GM12878 (cell line): ENCODE measurements around the gene DENND1A. TPM values are rescaled to one million over a fixed set of nuclear protein-coding genes. Genes with fewer than 3 reads are reported as not detected.

ENCODE experiments used
- ATAC-seq: fragments of 200-7000 bp; cut with Tn5 transposase; 3 replicates; pipeline ENCODE4 v1.9.1; 2020; ENCODE audit warnings: mild to moderate bottlenecking, moderate library complexity
- BruUV-seq: library from RNA; stranded (reverse); fragments of 400-500 nt; replicated peaks from 2 replicates; lab custom pipeline; 2021; lab: Mats Ljungman, UMichigan
- CTCF ChIA-PET: fragments of 300-600 bp; sonication (Branson Sonifier 250); formaldehyde crosslinking; extraction: SDS; loops from one replicate; lab custom pipeline; 2021; ENCODE audit warnings: inconsistent platforms; lab: Yijun Ruan, JAX
- POLR2A ChIA-PET: fragments of 350-600 bp; formaldehyde crosslinking; extraction: SDS; loops from one replicate; lab custom pipeline; 2021; ENCODE audit warnings: inconsistent platforms; lab: Charles Lee
- RAD21 ChIA-PET: fragments of 300-600 bp; sonication (Branson Sonifier 250); formaldehyde crosslinking; loops from one replicate; lab custom pipeline; 2023; ENCODE audit warnings: antibody characterized with exemption; ENCODE audit not compliant: unreplicated experiment; lab: Charles Lee
- SMC1A ChIA-PET: fragments of 300-600 bp; sonication (Branson Sonifier 250); formaldehyde crosslinking; loops from one replicate; lab custom pipeline; 2023; ENCODE audit not compliant: unreplicated experiment, uncharacterized antibody; lab: Charles Lee
- DNase-seq: peaks from one replicate; pipeline ENCODE4 v3.0.0-alpha.2; 2011; ENCODE audit warnings: low read depth, low spot score
- FAIRE-seq: peaks from 3 replicates; lab custom pipeline; 2011; peaks lifted over from hg19 to GRCh38; lab: Jason Lieb, UNC
- H2AFZ ChIP-seq: 2 replicates; pipeline ENCODE4 v1.6.0; 2011; ENCODE audit warnings: low read depth, low read length, control low read depth; ENCODE audit not compliant: control insufficient read depth
- H3K27ac ChIP-seq: 2 replicates; pipeline ENCODE4 v1.5.1; 2011; ENCODE audit warnings: control low read depth; ENCODE audit not compliant: control insufficient read depth, insufficient read depth
- H3K27me3 ChIP-seq, 2 experiments: replicated peaks in 1 of 2; 2 replicates each; pipeline versions ENCODE4 v1.6.0 to v1.6.1; 2011; ENCODE audit warnings: low read length in 1 of 2; ENCODE audit not compliant: control insufficient read depth in 2 of 2, insufficient read depth in 2 of 2
- H3K36me3 ChIP-seq, 2 experiments: 2 replicates each; pipeline ENCODE4 v1.5.1; 2011; ENCODE audit warnings: low read length in 1 of 2; ENCODE audit not compliant: control insufficient read depth in 2 of 2, insufficient read depth in 2 of 2
- H3K4me1 ChIP-seq: 2 replicates; pipeline ENCODE4 v1.6.1; 2011; ENCODE audit warnings: mild to moderate bottlenecking, low read length, moderate library complexity, mixed read lengths; ENCODE audit not compliant: control insufficient read depth, insufficient read depth
- H3K4me2 ChIP-seq: 2 replicates; pipeline ENCODE4 v1.6.0; 2011; ENCODE audit warnings: control low read depth; ENCODE audit not compliant: control insufficient read depth, insufficient read depth
- H3K4me3 ChIP-seq: fragments of 200-600 bp; sonication (generic); 2 replicates; pipeline ENCODE4 v1.5.1; 2016
- H3K79me2 ChIP-seq: 2 replicates; pipeline ENCODE4 v1.6.0; 2011; ENCODE audit warnings: low read length; ENCODE audit not compliant: control insufficient read depth, insufficient read depth
- H3K9ac ChIP-seq: 2 replicates; pipeline ENCODE4 v1.8.0; 2011; ENCODE audit warnings: low read length, control low read depth, mixed read lengths; ENCODE audit not compliant: control insufficient read depth, insufficient read depth
- H3K9me3 ChIP-seq: replicated peaks from 3 replicates; pipeline ENCODE4 v1.5.1; 2011; ENCODE audit warnings: mild to moderate bottlenecking, low read length; ENCODE audit not compliant: control insufficient read depth, insufficient read depth
- H4K20me1 ChIP-seq: 2 replicates; pipeline ENCODE4 v1.6.0; 2011; ENCODE audit not compliant: control insufficient read depth, insufficient read depth
- CUX1 ChIP-seq: IDR thresholded peaks from 2 replicates; pipeline ENCODE4 v1.6.1; 2012; ENCODE audit warnings: improper control_type of control experiment, low read depth, low read length; ENCODE audit not compliant: insufficient replicate concordance
- E2F4 ChIP-seq: IDR thresholded peaks from 2 replicates; pipeline ENCODE4 v1.6.1; 2012; ENCODE audit warnings: low read depth, low read length, improper control_type of control experiment
- EGR1 ChIP-seq, 2 experiments: IDR thresholded peaks; 1 replicate in 1 of 2; 2 replicates in 1 of 2; pipeline ENCODE4 v1.6.1; 2011 to 2012; ENCODE audit warnings: low read depth in 2 of 2, low read length in 2 of 2, borderline replicate concordance in 1 of 2, mild to moderate bottlenecking in 1 of 2, moderate library complexity in 1 of 2
- IKZF2 ChIP-seq, 2 experiments: fragments of 450-650 bp; IDR thresholded peaks; 2 replicates each; pipeline ENCODE4 v1.6.1; 2017; ENCODE audit warnings: mild to moderate bottlenecking in 2 of 2, moderate library complexity in 2 of 2
- LARP7 ChIP-seq: fragments of 450-650 bp; IDR thresholded peaks from 2 replicates; pipeline ENCODE4 v1.6.1; 2017; ENCODE audit warnings: mild to moderate bottlenecking
- MAX ChIP-seq: IDR thresholded peaks from 2 replicates; pipeline ENCODE4 v1.6.1; 2012; ENCODE audit warnings: low read depth, low read length, improper control_type of control experiment
- MEF2A ChIP-seq: IDR thresholded peaks from 2 replicates; pipeline ENCODE4 v1.6.1; 2011; ENCODE audit warnings: low read depth, mild to moderate bottlenecking, low read length, moderate library complexity; ENCODE audit not compliant: insufficient read depth
- MYC ChIP-seq: IDR thresholded peaks from 2 replicates; pipeline ENCODE4 v1.6.1; 2011; ENCODE audit warnings: mild to moderate bottlenecking, low read length, moderate library complexity, inconsistent platforms; ENCODE audit not compliant: insufficient read depth, insufficient replicate concordance, insufficient read length, severe bottlenecking
- PBX3 ChIP-seq: IDR thresholded peaks from 2 replicates; pipeline ENCODE4 v1.6.1; 2011; ENCODE audit warnings: mild to moderate bottlenecking, low read depth, low read length, moderate library complexity; ENCODE audit not compliant: insufficient replicate concordance
- POLR2AphosphoS5 ChIP-seq: IDR thresholded peaks from 2 replicates; pipeline ENCODE4 v1.6.1; 2011; ENCODE audit warnings: mild to moderate bottlenecking, low read length, inconsistent platforms
- RELA ChIP-seq: fragments of 450-650 bp; IDR thresholded peaks from 2 replicates; pipeline ENCODE4 v1.8.0; 2014; ENCODE audit warnings: borderline replicate concordance; ENCODE audit not compliant: partially characterized antibody
- SMAD1 ChIP-seq: fragments of 450-650 bp; IDR thresholded peaks from 2 replicates; pipeline ENCODE4 v1.6.1; 2018; ENCODE audit warnings: mild to moderate bottlenecking, low read depth; ENCODE audit not compliant: partially characterized antibody
- TARDBP ChIP-seq: IDR thresholded peaks from 2 replicates; pipeline ENCODE4 v1.6.1; 2016; ENCODE audit warnings: borderline replicate concordance
- TCF3 ChIP-seq: IDR thresholded peaks from 2 replicates; pipeline ENCODE4 v1.6.1; 2012; ENCODE audit warnings: low read depth, mild to moderate bottlenecking, low read length, borderline replicate concordance; ENCODE audit not compliant: insufficient read depth
- WRNIP1 ChIP-seq: IDR thresholded peaks from 2 replicates; pipeline ENCODE4 v1.6.1; 2011; ENCODE audit warnings: low read depth, low read length, improper control_type of control experiment, borderline replicate concordance
- YBX1 ChIP-seq: fragments of 450-650 bp; IDR thresholded peaks from 2 replicates; pipeline ENCODE4 v1.6.1; 2016; ENCODE audit warnings: antibody characterized with exemption
- WGBS: methylation state at CpG from one replicate; pipeline ENCODE4 v1.1.6; 2016; ENCODE audit warnings: low lambda C conversion rate; ENCODE audit not compliant: insufficient replicate concordance, insufficient coverage; ENCODE audit errors: missing lambda C conversion rate; 5-methylcytosine and 5-hydroxymethylcytosine counted together
- in situ Hi-C: fragments of 300-500 bp; cut with MboI; formaldehyde crosslinking; loops from 9 replicates; pipeline ENCODE4 v1.14.3; 2018; ENCODE audit warnings: mixed read lengths
- intact Hi-C: fragments of 100-400 bp; cut with micrococcal nuclease; formaldehyde crosslinking; loops from one replicate; pipeline ENCODE4 v1.14.2; 2022; ENCODE audit not compliant: unreplicated experiment
- polyA plus RNA-seq, 11 experiments: library from polyadenylated mRNA; depleted of rRNA in 4 of 11; unstranded in 6 of 11; stranded (reverse) in 5 of 11; fragments of >200 nt; fragmentation: Nextera tagmentation in 4 of 11; fragmentation: Illumina TruSeq in 1 of 11; extraction: Ambion mirVana in 4 of 11; extraction: Trizol in 1 of 11; gene quantifications; 1 replicate in 1 of 11; 2 replicates in 10 of 11; pipeline versions ENCODE4 v1.2.1 to v1.2.3, GENCODE V29; 2011 to 2016; ENCODE audit warnings: inconsistent platforms in 2 of 11, missing spikeins in 2 of 11, low read depth in 1 of 11
- total RNA-seq, 4 experiments: library from RNA; depleted of rRNA in 3 of 4; stranded (reverse); fragments of >200 nt in 3 of 4; fragmentation: Illumina TruSeq in 1 of 4; extraction: Trizol in 1 of 4; gene quantifications; 2 replicates each; pipeline versions ENCODE4 v1.2.1 to v1.2.3, GENCODE V29; 2013 to 2021

Gene DENND1A
- total and polyA plus RNA-seq, 10 of the 15 experiments (the other 5 are each of a cell fraction or from before 2014, with no cell fraction given): 14.1 to 48.6 (median 35.2) TPM

- TF ChIP-seq PBX3 (no peak), RELA (no peak), POLR2AphosphoS5 (no peak), WRNIP1 (no peak), TARDBP (no peak), MYC (no peak), MAX (no peak), IKZF2 (IDR thresholded peaks at IDR 0.05) (no peak), E2F4 (no peak), LARP7 (no peak), YBX1 (no peak)
Measured at GRCh38 chr9:123923884-123924283, 6.0 kb downstream of the DENND1A start (continued).

GRCh38 chr9:123923377-123923776 is 6.5 kb downstream of the DENND1A start:
- Histone ChIP-seq H3K27ac (no peak overlapping the region), H4K20me1 (no peaks in the 10 kb centered on the region), H3K9ac (no peak overlapping the region), H3K79me2 (peaks cover 58% of the 10 kb centered on the region), H3K4me2 (no peak overlapping the region), H3K27me3 (no peaks in the 10 kb centered on the region), H3K9me3 (no peaks in the 10 kb centered on the region; the same call in 1 of the 3 replicates), H2AFZ (no peak overlapping the region), H3K36me3 (no peaks in the 10 kb centered on the region), H3K4me1 (peaks cover 12% of the 10 kb centered on the region), H3K4me3 (no peak overlapping the region)
- BruUV-seq: no TSS peak
- no peak for DNase-seq
- ChIA-PET RAD21 (no interaction called here), SMC1A (interaction anchor here (0.7 to 1.6 kb wide), 2 partner anchors 11 to 149 kb away, joined by 3 read pairs; no protein-coding TSS in a partner anchor), POLR2A (no interaction called here), CTCF (no interaction called here)
- no peak for ATAC-seq
- in situ Hi-C loops (no loop called here), intact Hi-C loops (no loop called here)
- FAIRE-seq: no peak
- 90% methylated on average over 4 of the region's 4 CpGs for WGBS
- TF ChIP-seq TCF3 (no peak), EGR1 (IDR thresholded peaks at IDR 0.05; ENCODE audit: borderline replicate concordance in 1 of 2, low read depth in 2 of 2, low read length in 2 of 2) (no peak), MAX (no peak), CUX1 (no peak), SMAD1 (no peak), MEF2A (no peak)
